K562 (cell line): ENCODE measurements around the gene RXRA. TPM values are rescaled to one million over a fixed set of nuclear protein-coding genes. Genes with fewer than 3 reads are reported as not detected.

ENCODE experiments used
- ARNT ChIP-seq, 2 experiments: fragments of 450-650 bp; IDR thresholded peaks; 2 replicates each; pipeline ENCODE4 v1.6.1; 2016; ENCODE audit warnings: mild to moderate bottlenecking in 1 of 2
- BRCA1 ChIP-seq, 2 experiments: fragments of 450-650 bp in 1 of 2; sonication (generic) in 1 of 2; formaldehyde crosslinking in 1 of 2; IDR thresholded peaks; 2 replicates each; pipeline versions ENCODE4 v1.5.0 to v1.6.1; 2017 to 2020; ENCODE audit warnings: mild to moderate bottlenecking in 1 of 2, missing genetic modification reagents in 1 of 2
- DPF2 ChIP-seq: fragments of 450-650 bp; IDR thresholded peaks from 2 replicates; pipeline ENCODE4 v1.6.1; 2016
- EP400 ChIP-seq: fragments of 450-650 bp; IDR thresholded peaks from 2 replicates; pipeline ENCODE4 v1.6.1; 2017; ENCODE audit warnings: antibody characterized with exemption, mild to moderate bottlenecking, moderate library complexity
- GATA2 ChIP-seq: sonication (generic); formaldehyde crosslinking; IDR thresholded peaks from 2 replicates; pipeline ENCODE4 v1.4.0; 2020; ENCODE audit warnings: mild to moderate bottlenecking, missing genetic modification reagents
- GATAD2B ChIP-seq: fragments of 450-650 bp; IDR thresholded peaks from 2 replicates; pipeline ENCODE4 v1.6.1; 2017; ENCODE audit warnings: mild to moderate bottlenecking, borderline replicate concordance
- PPARD ChIP-seq: fragments of 250-450 bp; sonication (Bioruptor Pico); IDR thresholded peaks from 2 replicates; pipeline ENCODE4 v1.8.0; 2022; ENCODE audit warnings: inconsistent platforms, mild to moderate bottlenecking, moderate library complexity
- RBM34 ChIP-seq: fragments of 200-400 bp; formaldehyde crosslinking; IDR thresholded peaks from 2 replicates; pipeline ENCODE4 v1.6.1; 2018; ENCODE audit warnings: low read length, borderline replicate concordance; ENCODE audit not compliant: insufficient read depth
- SMARCA5 ChIP-seq: fragments of 450-650 bp; IDR thresholded peaks from 2 replicates; pipeline ENCODE4 v1.6.1; 2016
- YY1 ChIP-seq, 3 experiments: IDR thresholded peaks; 2 replicates each; pipeline ENCODE4 v1.6.1; 2011; ENCODE audit warnings: low read length in 2 of 3, mild to moderate bottlenecking in 2 of 3, moderate library complexity in 2 of 3, borderline replicate concordance in 1 of 3, control low read depth in 1 of 3, low read depth in 1 of 3; ENCODE audit not compliant: insufficient read depth in 3 of 3, insufficient replicate concordance in 2 of 3, control insufficient read depth in 1 of 3, insufficient read length in 1 of 3; ENCODE audit errors: extremely low read depth in 1 of 3
- polyA plus RNA-seq, 8 experiments: library from polyadenylated mRNA; depleted of rRNA in 4 of 8; stranded (reverse) in 5 of 8; unstranded in 3 of 8; fragments of >200 nt; fragmentation: Nextera tagmentation in 2 of 8; fragmentation: Illumina TruSeq in 1 of 8; extraction: Ambion mirVana in 2 of 8; extraction: Trizol in 1 of 8; gene quantifications; 2 replicates each; pipeline versions ENCODE4 v1.2.1 to v1.2.3, GENCODE V29; 2011 to 2014; ENCODE audit warnings: inconsistent platforms in 1 of 8, missing spikeins in 1 of 8
- total RNA-seq, 7 experiments: library from RNA; depleted of rRNA in 6 of 7; stranded (reverse); fragments of >200 nt in 6 of 7; fragmentation: Illumina TruSeq in 2 of 7; extraction: Trizol in 2 of 7; gene quantifications; 2 replicates each; pipeline versions ENCODE4 v1.2.1 to v1.2.3, GENCODE V29; 2011 to 2021; ENCODE audit warnings: low replicate concordance in 1 of 7
- TF ChIP-seq, protein P1 (sequence below): sonication (generic); formaldehyde crosslinking; IDR thresholded peaks from 2 replicates; pipeline ENCODE4 v1.8.1; 2023; ENCODE audit warnings: missing genetic modification reagents, mild to moderate bottlenecking, borderline replicate concordance
- TF ChIP-seq, protein P2 (sequence below): fragments of 250-450 bp; sonication (Bioruptor Pico); IDR thresholded peaks from 2 replicates; pipeline ENCODE4 v1.5.0; 2022; ENCODE audit warnings: mild to moderate bottlenecking
- TF ChIP-seq, protein P3 (sequence below): fragments of 200-800 bp; sonication (Bioruptor generic); IDR thresholded peaks from 2 replicates; pipeline ENCODE4 v1.6.1; 2016; ENCODE audit warnings: missing genetic modification characterization, missing compliant biosample characterization

The RXRA gene
- total and polyA plus RNA-seq, 9 of the 15 experiments (the other 6 are each of a cell fraction or from before 2014, with no cell fraction given) = 0.35 to 23.6 (median 4.6) TPM

DNA sequence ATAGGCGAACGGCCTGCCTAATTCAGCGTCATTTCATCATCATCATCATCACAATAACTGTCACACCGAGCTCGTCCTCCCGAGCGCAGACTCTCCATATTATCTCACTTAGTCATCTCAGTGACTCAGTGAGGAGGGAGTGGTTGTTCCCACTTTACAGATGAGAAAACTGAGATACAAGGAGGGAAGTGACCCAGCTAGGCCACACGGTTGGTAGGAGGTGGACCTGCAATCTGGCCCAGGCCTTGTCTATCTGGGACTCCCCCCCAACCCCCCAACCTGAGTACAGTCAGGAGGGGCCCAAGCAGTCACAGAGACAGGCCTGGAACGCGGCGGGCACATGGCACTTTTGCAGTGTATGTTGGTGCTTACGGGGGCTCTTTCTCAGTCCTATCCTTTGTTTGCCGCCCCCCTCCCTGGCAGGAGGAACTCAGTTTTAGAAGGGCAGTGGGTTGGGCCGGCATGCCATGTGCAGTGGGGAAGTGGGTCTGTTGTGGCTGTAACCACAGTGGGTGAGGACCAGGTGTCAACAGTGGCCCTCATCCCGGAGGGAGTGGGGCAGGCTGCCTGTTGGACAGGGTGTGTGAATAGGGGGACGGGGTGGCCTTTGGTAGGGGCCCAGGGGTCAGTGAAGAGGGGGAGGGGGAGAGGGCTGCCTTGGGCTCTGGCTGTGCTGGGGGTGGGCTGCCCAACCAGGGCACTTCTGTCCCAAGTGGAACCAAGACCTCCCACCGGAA is 1.7 kb upstream of the RXRA start (continued):
- TF ChIP-seq, protein P1, sequence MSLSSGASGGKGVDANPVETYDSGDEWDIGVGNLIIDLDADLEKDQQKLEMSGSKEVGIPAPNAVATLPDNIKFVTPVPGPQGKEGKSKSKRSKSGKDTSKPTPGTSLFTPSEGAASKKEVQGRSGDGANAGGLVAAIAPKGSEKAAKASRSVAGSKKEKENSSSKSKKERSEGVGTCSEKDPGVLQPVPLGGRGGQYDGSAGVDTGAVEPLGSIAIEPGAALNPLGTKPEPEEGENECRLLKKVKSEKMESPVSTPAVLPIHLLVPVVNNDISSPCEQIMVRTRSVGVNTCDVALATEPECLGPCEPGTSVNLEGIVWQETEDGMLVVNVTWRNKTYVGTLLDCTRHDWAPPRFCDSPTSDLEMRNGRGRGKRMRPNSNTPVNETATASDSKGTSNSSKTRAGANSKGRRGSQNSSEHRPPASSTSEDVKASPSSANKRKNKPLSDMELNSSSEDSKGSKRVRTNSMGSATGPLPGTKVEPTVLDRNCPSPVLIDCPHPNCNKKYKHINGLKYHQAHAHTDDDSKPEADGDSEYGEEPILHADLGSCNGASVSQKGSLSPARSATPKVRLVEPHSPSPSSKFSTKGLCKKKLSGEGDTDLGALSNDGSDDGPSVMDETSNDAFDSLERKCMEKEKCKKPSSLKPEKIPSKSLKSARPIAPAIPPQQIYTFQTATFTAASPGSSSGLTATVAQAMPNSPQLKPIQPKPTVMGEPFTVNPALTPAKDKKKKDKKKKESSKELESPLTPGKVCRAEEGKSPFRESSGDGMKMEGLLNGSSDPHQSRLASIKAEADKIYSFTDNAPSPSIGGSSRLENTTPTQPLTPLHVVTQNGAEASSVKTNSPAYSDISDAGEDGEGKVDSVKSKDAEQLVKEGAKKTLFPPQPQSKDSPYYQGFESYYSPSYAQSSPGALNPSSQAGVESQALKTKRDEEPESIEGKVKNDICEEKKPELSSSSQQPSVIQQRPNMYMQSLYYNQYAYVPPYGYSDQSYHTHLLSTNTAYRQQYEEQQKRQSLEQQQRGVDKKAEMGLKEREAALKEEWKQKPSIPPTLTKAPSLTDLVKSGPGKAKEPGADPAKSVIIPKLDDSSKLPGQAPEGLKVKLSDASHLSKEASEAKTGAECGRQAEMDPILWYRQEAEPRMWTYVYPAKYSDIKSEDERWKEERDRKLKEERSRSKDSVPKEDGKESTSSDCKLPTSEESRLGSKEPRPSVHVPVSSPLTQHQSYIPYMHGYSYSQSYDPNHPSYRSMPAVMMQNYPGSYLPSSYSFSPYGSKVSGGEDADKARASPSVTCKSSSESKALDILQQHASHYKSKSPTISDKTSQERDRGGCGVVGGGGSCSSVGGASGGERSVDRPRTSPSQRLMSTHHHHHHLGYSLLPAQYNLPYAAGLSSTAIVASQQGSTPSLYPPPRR (CRISPR knock-in tag) = no peak
- no peak for TF ChIP-seq GATAD2B
- TF ChIP-seq, protein P2, sequence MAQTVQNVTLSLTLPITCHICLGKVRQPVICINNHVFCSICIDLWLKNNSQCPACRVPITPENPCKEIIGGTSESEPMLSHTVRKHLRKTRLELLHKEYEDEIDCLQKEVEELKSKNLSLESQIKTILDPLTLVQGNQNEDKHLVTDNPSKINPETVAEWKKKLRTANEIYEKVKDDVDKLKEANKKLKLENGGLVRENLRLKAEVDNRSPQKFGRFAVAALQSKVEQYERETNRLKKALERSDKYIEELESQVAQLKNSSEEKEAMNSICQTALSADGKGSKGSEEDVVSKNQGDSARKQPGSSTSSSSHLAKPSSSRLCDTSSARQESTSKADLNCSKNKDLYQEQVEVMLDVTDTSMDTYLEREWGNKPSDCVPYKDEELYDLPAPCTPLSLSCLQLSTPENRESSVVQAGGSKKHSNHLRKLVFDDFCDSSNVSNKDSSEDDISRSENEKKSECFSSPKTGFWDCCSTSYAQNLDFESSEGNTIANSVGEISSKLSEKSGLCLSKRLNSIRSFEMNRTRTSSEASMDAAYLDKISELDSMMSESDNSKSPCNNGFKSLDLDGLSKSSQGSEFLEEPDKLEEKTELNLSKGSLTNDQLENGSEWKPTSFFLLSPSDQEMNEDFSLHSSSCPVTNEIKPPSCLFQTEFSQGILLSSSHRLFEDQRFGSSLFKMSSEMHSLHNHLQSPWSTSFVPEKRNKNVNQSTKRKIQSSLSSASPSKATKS = no peak
- peak; percentile 36; the same call in 1 of the 2 replicates for TF ChIP-seq DPF2
- TF ChIP-seq EP400 = no peak
- TF ChIP-seq RBM34 = no peak
- 0 out of 4 replicates have a peak, but pooled peaks of 1 of the 2 experiments have one; percentile 54 for TF ChIP-seq ARNT (IDR thresholded peaks at IDR 0.05)
- no peak for TF ChIP-seq BRCA1 (IDR thresholded peaks at IDR 0.05)
- TF ChIP-seq BRCA1 (CRISPR knock-in tag; IDR thresholded peaks at IDR 0.05) = peak; percentile 54; the same call in 1 of the 2 replicates
- peak in 1 of 3 experiments; percentile 18 for TF ChIP-seq YY1 (IDR thresholded peaks at IDR 0.05; ENCODE audit: borderline replicate concordance in 1 of 3, control insufficient read depth in 1 of 3, extremely low read depth in 1 of 3, insufficient read depth in 3 of 3, insufficient read length in 1 of 3, insufficient replicate concordance in 2 of 3, low read depth in 1 of 3, low read length in 2 of 3)
- TF ChIP-seq, protein P3, sequence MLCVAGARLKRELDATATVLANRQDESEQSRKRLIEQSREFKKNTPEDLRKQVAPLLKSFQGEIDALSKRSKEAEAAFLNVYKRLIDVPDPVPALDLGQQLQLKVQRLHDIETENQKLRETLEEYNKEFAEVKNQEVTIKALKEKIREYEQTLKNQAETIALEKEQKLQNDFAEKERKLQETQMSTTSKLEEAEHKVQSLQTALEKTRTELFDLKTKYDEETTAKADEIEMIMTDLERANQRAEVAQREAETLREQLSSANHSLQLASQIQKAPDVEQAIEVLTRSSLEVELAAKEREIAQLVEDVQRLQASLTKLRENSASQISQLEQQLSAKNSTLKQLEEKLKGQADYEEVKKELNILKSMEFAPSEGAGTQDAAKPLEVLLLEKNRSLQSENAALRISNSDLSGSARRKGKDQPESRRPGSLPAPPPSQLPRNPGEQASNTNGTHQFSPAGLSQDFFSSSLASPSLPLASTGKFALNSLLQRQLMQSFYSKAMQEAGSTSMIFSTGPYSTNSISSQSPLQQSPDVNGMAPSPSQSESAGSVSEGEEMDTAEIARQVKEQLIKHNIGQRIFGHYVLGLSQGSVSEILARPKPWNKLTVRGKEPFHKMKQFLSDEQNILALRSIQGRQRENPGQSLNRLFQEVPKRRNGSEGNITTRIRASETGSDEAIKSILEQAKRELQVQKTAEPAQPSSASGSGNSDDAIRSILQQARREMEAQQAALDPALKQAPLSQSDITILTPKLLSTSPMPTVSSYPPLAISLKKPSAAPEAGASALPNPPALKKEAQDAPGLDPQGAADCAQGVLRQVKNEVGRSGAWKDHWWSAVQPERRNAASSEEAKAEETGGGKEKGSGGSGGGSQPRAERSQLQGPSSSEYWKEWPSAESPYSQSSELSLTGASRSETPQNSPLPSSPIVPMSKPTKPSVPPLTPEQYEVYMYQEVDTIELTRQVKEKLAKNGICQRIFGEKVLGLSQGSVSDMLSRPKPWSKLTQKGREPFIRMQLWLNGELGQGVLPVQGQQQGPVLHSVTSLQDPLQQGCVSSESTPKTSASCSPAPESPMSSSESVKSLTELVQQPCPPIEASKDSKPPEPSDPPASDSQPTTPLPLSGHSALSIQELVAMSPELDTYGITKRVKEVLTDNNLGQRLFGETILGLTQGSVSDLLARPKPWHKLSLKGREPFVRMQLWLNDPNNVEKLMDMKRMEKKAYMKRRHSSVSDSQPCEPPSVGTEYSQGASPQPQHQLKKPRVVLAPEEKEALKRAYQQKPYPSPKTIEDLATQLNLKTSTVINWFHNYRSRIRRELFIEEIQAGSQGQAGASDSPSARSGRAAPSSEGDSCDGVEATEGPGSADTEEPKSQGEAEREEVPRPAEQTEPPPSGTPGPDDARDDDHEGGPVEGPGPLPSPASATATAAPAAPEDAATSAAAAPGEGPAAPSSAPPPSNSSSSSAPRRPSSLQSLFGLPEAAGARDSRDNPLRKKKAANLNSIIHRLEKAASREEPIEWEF (CRISPR knock-in tag) = no peak
- peak; percentile 97 for TF ChIP-seq SMARCA5
- TF ChIP-seq PPARD (CRISPR knock-in tag) = no peak
- TF ChIP-seq GATA2 (CRISPR knock-in tag) = peak; percentile 57; the same call in 1 of the 2 replicates
